RPMI8226 (cell line): ENCODE results near the gene ZNF625.
"Not testable (repeated sequence)": the region's sequence is repeated elsewhere in the genome, so short reads cannot be mapped to it uniquely, and the experiment has no call there.

ENCODE experiments used
- DNase-seq: peaks from one replicate; pipeline ENCODE4 v3.0.0-alpha.2; 2015

The ZNF625 gene

GRCh38 chr19:12137221-12137940, 19.2 kb downstream of the ZNF625 start:
- DNase-seq: peak; percentile 14

DNA sequence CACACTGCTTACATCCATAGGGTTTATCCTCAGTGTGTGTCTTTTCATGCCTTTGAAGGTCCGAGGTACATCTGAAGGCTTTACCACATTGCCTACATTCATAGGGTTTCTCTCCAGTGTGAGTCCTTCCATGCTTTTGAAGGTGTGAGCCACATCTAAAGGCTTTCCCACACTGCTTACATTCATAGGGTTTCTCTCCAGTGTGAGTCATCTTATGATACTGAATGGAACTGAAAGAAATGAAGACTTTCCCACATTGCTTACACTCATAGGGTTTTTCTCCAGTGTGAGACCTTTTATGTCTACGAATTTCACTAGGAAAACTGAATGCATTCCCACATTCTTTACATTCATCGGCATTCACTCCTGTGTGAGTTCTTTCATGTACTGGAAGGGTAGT, 23.5 kb downstream of the ZNF625 start:
- no peak for DNase-seq

GRCh38 chr19:12126707-12127106, 29.8 kb downstream of the ZNF625 start:
- peak; percentile 22 for DNase-seq

- no peak for DNase-seq
These were observed 39.1 kb downstream of the ZNF625 start for GRCh38 chr19:12117201-12117970.

DNA sequence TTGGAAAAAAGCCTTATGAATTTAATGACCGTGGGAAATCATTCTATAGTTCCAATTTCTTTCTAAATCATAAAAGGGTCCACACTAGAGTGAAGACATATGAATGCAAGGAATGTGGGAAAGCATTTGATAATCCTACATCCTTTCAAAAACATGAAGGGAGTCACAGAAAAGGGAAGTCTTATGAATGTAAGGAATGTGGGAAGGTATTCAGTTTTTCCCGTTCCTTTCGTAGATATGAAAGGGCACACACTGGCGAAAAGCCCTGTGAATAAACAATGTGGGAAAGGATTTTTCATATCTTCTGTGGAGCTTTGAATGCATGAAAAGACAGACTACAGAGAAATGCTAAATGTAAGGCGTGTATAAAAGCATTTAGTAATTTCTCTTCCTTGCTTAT, 43.4 kb downstream of the ZNF625 start:
- no peak for DNase-seq

DNA sequence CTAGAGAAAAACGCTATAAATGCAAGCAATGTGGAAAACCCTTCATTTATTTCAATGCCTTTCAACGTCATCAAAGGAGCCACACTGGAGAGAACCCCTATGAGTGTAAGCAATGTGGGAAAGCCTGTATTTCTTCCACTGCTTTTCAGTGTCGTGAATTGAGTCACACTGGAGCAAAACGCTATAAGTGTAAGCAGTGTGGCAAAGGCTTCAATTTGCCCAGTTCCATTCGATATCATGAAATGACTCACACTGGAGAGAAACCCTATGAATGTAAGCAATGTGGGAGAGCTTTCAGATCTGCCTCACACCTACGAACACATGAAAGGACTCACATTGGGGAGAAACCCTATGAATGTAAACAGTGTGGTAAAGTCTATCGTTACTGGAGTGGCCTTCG, 43.8 kb downstream of the ZNF625 start:
- no peak for DNase-seq

GRCh38 chr19:12111943-12112637, 44.4 kb downstream of the ZNF625 start:
- DNase-seq: no peak

GRCh38 chr19:12111176-12111575, 45.4 kb downstream of the ZNF625 start:
- DNase-seq: no peak

- not testable (repeated sequence) for DNase-seq
These were observed 52.6 kb downstream of the ZNF625 start for GRCh38 chr19:12103909-12104308.

DNA sequence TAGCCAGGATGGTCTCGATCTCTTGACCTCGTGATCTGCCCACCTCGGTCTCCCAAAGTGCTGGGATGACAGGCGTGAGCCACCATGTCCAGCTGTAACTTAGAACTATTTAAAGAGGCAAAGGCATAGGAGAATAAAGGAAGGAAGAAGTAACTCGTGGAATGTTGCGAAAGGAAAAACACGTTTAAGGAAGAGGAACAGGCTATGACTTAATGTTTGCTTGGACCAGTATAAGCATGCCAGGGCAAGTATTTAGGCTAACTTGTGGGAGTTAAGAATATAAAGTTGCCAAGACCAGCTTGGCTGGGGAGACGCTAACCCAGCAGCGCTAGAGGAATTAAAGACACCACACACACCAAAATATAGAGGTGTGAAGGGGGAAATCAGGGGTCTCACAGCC, 58.5 kb downstream of the ZNF625 start:
- no peak for DNase-seq

DNA sequence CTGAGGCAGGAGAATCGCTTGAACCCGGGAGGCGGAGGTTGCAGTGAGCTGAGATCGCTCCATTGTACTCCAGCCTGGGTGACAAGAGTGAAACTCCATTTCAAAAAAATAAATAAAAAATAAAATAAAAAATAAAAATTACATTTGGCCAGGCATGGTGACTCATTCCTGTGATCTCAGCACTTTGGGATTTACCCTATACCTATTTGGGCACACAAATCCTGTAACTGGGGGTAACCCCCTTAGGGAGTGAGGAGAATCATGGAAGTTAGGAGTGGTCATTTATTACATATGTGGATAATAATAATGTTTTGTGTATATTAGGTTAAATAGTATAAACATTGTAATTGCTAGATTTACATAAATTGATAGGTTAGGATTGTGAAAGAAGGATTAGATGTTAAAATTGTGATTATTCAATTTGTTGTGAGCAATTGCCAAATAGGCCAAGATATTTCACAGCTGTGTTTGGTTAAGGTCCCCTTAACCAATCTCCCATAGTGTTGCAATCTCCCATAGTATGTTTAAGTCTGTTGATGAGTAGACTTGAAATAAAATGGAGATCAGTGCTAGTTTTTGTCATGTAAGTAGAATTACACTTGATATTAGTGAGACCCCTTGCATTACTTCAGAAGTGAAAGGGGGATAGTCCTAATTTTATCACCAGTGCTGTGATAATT, 61.3 kb downstream of the ZNF625 start:
- no peak for DNase-seq
